PC-3 (cell line): ENCODE measurements around the gene SLC22A3. TPM values are rescaled to one million over a fixed set of nuclear protein-coding genes. Genes with fewer than 3 reads are reported as not detected.

Source experiments
- ATAC-seq: fragments of 200-7000 bp; cut with Tn5 transposase; 2 replicates; pipeline ENCODE4 v1.9.1; 2020; ENCODE audit warnings: mild to moderate bottlenecking, moderate library complexity
- BruUV-seq: library from RNA; stranded (reverse); fragments of 400-500 nt; replicated peaks from 2 replicates; lab custom pipeline; 2021; lab: Mats Ljungman, UMichigan
- CTCF ChIA-PET: fragments of 300-600 bp; sonication (Branson Sonifier 250); formaldehyde crosslinking; loops from one replicate; lab custom pipeline; 2022; ENCODE audit warnings: antibody characterized with exemption; lab: Charles Lee
- POLR2A ChIA-PET: fragments of 300-600 bp; sonication (Branson Sonifier 250); formaldehyde crosslinking; loops from one replicate; lab custom pipeline; 2022; ENCODE audit warnings: antibody characterized with exemption; ENCODE audit not compliant: unreplicated experiment; lab: Charles Lee
- DNase-seq: peaks from one replicate; pipeline ENCODE4 v3.0.0-alpha.2; 2015
- H2AFZ ChIP-seq: fragments of 300-600 bp; sonication (generic); 2 replicates; pipeline ENCODE4 v1.6.0; 2016; ENCODE audit warnings: antibody characterized with exemption, low read length
- H3F3A ChIP-seq: fragments of 300-600 bp; sonication (generic); one replicate; pipeline ENCODE4 v1.6.0; 2017; ENCODE audit warnings: antibody characterized with exemption, low read length, control low read depth, mild to moderate bottlenecking; ENCODE audit not compliant: unreplicated experiment
- H3K27ac ChIP-seq: fragments of 300-600 bp; sonication (generic); 2 replicates; pipeline ENCODE4 v1.5.1; 2016; ENCODE audit warnings: mild to moderate bottlenecking, low read length
- H3K27me3 ChIP-seq: fragments of 300-600 bp; sonication (generic); 2 replicates; pipeline ENCODE4 v1.6.1; 2016; ENCODE audit warnings: low read length, mixed read lengths
- H3K36me3 ChIP-seq: fragments of 300-600 bp; sonication (generic); 2 replicates; pipeline ENCODE4 v1.6.1; 2016; ENCODE audit warnings: low read depth, mixed run types, low read length, mixed read lengths
- H3K4me1 ChIP-seq: fragments of 300-600 bp; sonication (generic); 2 replicates; pipeline ENCODE4 v1.5.1; 2016; ENCODE audit warnings: low read length; ENCODE audit not compliant: insufficient read depth
- H3K4me2 ChIP-seq: fragments of 300-600 bp; sonication (generic); 2 replicates; pipeline ENCODE4 v1.6.0; 2016; ENCODE audit warnings: low read length
- H3K4me3 ChIP-seq: fragments of 300-600 bp; sonication (generic); 2 replicates; pipeline ENCODE4 v1.5.1; 2016; ENCODE audit warnings: mild to moderate bottlenecking, low read length, mixed read lengths
- H3K79me2 ChIP-seq: fragments of 300-600 bp; sonication (generic); 2 replicates; pipeline ENCODE4 v1.6.1; 2017; ENCODE audit warnings: low read length, mixed read lengths
- H3K9ac ChIP-seq: fragments of 300-600 bp; sonication (generic); 2 replicates; pipeline ENCODE4 v1.6.0; 2016; ENCODE audit warnings: mild to moderate bottlenecking, low read length
- H3K9me2 ChIP-seq: fragments of 300-600 bp; sonication (generic); replicated peaks from 2 replicates; pipeline ENCODE4 v1.6.1; 2016; ENCODE audit warnings: mixed run types, low read length, mixed read lengths
- H3K9me3 ChIP-seq: fragments of 300-600 bp; sonication (generic); 2 replicates; pipeline ENCODE4 v1.6.1; 2016; ENCODE audit warnings: low read length, mixed read lengths
- H4K20me1 ChIP-seq: fragments of 300-600 bp; sonication (generic); 2 replicates; pipeline ENCODE4 v1.6.1; 2016; ENCODE audit warnings: low read length, mixed read lengths
- CTCF ChIP-seq: fragments of 300-600 bp; sonication (generic); conservative IDR thresholded peaks from 2 replicates; pipeline ENCODE4 v1.5.1; 2017; ENCODE audit warnings: antibody characterized with exemption, low read depth, mild to moderate bottlenecking, low read length
- EZH2 ChIP-seq: fragments of 300-600 bp; sonication (generic); IDR thresholded peaks from one replicate; pipeline ENCODE4 v1.6.1; 2017; ENCODE audit warnings: antibody characterized with exemption, mild to moderate bottlenecking, low read length; ENCODE audit not compliant: unreplicated experiment
- EZH2phosphoT487 ChIP-seq: fragments of 300-600 bp; sonication (generic); IDR thresholded peaks from 2 replicates; pipeline ENCODE4 v1.6.1; 2018; ENCODE audit warnings: mild to moderate bottlenecking, antibody characterized with exemption, low read length, borderline replicate concordance
- intact Hi-C: fragments of 100-400 bp; cut with micrococcal nuclease; formaldehyde crosslinking; loops from 2 replicates; pipeline ENCODE4 v1.9.0; 2023
- total RNA-seq: library from RNA; depleted of rRNA; stranded (reverse); fragments of >200 nt; gene quantifications from 2 replicates; pipeline ENCODE4 v1.2.3, GENCODE V29; 2014

The SLC22A3 gene
- total RNA-seq, 1 experiment from 2014 or later = 0.47 TPM

GRCh38 chr6:160393891-160394653 lies 45.9 kb downstream of the SLC22A3 start:
- H3K4me2 ChIP-seq = no peak overlapping the region
- no peaks in the 10 kb centered on the region for H3K27me3 ChIP-seq
- no peak overlapping the region for H3K4me3 ChIP-seq
- H3K27ac ChIP-seq = no peak overlapping the region
- H3K9ac ChIP-seq = no peak overlapping the region
- CTCF ChIA-PET = no interaction called here
- H3K9me3 ChIP-seq = no peaks in the 10 kb centered on the region
- H3K36me3 ChIP-seq = no peaks in the 10 kb centered on the region
- peaks cover 31% of the 10 kb centered on the region for H3K4me1 ChIP-seq
- H2AFZ ChIP-seq = no peak overlapping the region
- H3K9me2 ChIP-seq = no peaks in the 10 kb centered on the region
- no peaks in the 10 kb centered on the region for H4K20me1 ChIP-seq
- DNase-seq (no peak), ATAC-seq (no peak)
- no peaks in the 10 kb centered on the region for H3K79me2 ChIP-seq
- POLR2A ChIA-PET = no interaction called here
- H3F3A ChIP-seq = no peaks in the 10 kb centered on the region
- TF ChIP-seq EZH2 (no peak), CTCF (no peak), EZH2phosphoT487 (no peak)
- intact Hi-C loops = no loop called here
- BruUV-seq = no TSS peak

GRCh38 chr6:160394654-160395035 lies 46.5 kb downstream of the SLC22A3 start:
- Histone ChIP-seq H3K27me3 (no peaks in the 10 kb centered on the region), H3K9me2 (no peaks in the 10 kb centered on the region), H3K4me3 (no peak overlapping the region), H4K20me1 (no peaks in the 10 kb centered on the region), H3K9me3 (no peaks in the 10 kb centered on the region), H3K27ac (no peak overlapping the region), H3K4me1 (peaks cover 31% of the 10 kb centered on the region), H3K9ac (no peak overlapping the region), H3K79me2 (no peaks in the 10 kb centered on the region), H2AFZ (no peak overlapping the region), H3K36me3 (no peaks in the 10 kb centered on the region), H3F3A (no peaks in the 10 kb centered on the region), H3K4me2 (no peak overlapping the region)
- intact Hi-C loops = no loop called here
- ATAC-seq = no peak
- DNase-seq = no peak
- no peak for TF ChIP-seq EZH2phosphoT487
- TF ChIP-seq EZH2 = no peak
- no peak for TF ChIP-seq CTCF
- ChIA-PET POLR2A (no interaction called here), CTCF (no interaction called here)
- BruUV-seq = no TSS peak

GRCh38 chr6:160395187-160395586 lies 47.0 kb downstream of the SLC22A3 start:
- POLR2A ChIA-PET = no interaction called here
- Histone ChIP-seq H3K27me3 (no peaks in the 10 kb centered on the region), H3K36me3 (no peaks in the 10 kb centered on the region), H3K4me1 (peaks cover 30% of the 10 kb centered on the region), H3F3A (no peaks in the 10 kb centered on the region), H3K9me2 (no peaks in the 10 kb centered on the region), H3K4me2 (no peak overlapping the region), H3K27ac (no peak overlapping the region), H3K9ac (no peak overlapping the region), H4K20me1 (no peaks in the 10 kb centered on the region), H3K9me3 (no peaks in the 10 kb centered on the region), H2AFZ (no peak overlapping the region), H3K79me2 (no peaks in the 10 kb centered on the region), H3K4me3 (no peak overlapping the region)
- intact Hi-C loops = no loop called here
- CTCF ChIA-PET = no interaction called here
- ATAC-seq (no peak), DNase-seq (no peak)
- TF ChIP-seq EZH2 (no peak), EZH2phosphoT487 (no peak), CTCF (no peak)
- BruUV-seq = no TSS peak
